DMS 273 treated with DMSO at 0.1 percent for 48 hours (cell line): ENCODE results near the gene CDHR1.

ENCODE experiments used
- DNase-seq: peaks from one replicate; lab custom pipeline; 2025; lab: John Stamatoyannopoulos, UW

Gene CDHR1

GRCh38 chr10:84233940-84234339, 39.6 kb downstream of the CDHR1 start:
- no peak for DNase-seq

- no peak for DNase-seq
Observed at GRCh38 chr10:84234479-84234878, 40.1 kb downstream of the CDHR1 start.

- no peak for DNase-seq
Observed at GRCh38 chr10:84235096-84235495, 40.8 kb downstream of the CDHR1 start.

- DNase-seq: no peak
Observed at GRCh38 chr10:84236807-84237198, 42.5 kb downstream of the CDHR1 start.

- DNase-seq: no peak
Observed at GRCh38 chr10:84237199-84238051, 43.1 kb downstream of the CDHR1 start.

GRCh38 chr10:84238909-84239308, 44.6 kb downstream of the CDHR1 start:
- no peak for DNase-seq

- no peak for DNase-seq
Observed at GRCh38 chr10:84241185-84241790, 47.0 kb downstream of the CDHR1 start, which contains the start of gene LRIT1. Gene LRIT1, minus strand, starts transcription at chr10:84241546. Its CDS starts 107 bp downstream, at chr10:84241439.

- DNase-seq: no peak
Observed at GRCh38 chr10:84243759-84244158, 49.4 kb downstream of the CDHR1 start.

- DNase-seq: no peak
Observed at GRCh38 chr10:84244651-84245270, 50.4 kb downstream of the CDHR1 start, which contains the start of gene RGR. Gene RGR, plus strand, starts transcription at chr10:84245053. Its CDS starts 38 bp downstream, at chr10:84245091.

GRCh38 chr10:84247496-84247895, 53.2 kb downstream of the CDHR1 start:
- no peak for DNase-seq

GRCh38 chr10:84248794-84249193, 54.5 kb downstream of the CDHR1 start:
- no peak for DNase-seq

- DNase-seq: no peak
Observed at GRCh38 chr10:84254552-84255478, 60.5 kb downstream of the CDHR1 start.

GRCh38 chr10:84256510-84257342, 62.4 kb downstream of the CDHR1 start:
- no peak for DNase-seq

- no peak for DNase-seq
Observed at GRCh38 chr10:84257343-84258020, 63.1 kb downstream of the CDHR1 start.

- no peak for DNase-seq
Observed at GRCh38 chr10:84258034-84258695, 63.8 kb downstream of the CDHR1 start.

- no peak for DNase-seq
Observed at GRCh38 chr10:84261236-84261915, 67.0 kb downstream of the CDHR1 start.

- no peak for DNase-seq
Observed at GRCh38 chr10:84262190-84262956, 68.0 kb downstream of the CDHR1 start.

- DNase-seq: no peak
Observed at GRCh38 chr10:84263716-84264115, 69.4 kb downstream of the CDHR1 start.
